Putamen (tissue), 1 donor: ENCODE results near the gene S100A9.
"Not testable (repeated sequence)": the region's sequence is repeated elsewhere in the genome, so short reads cannot be mapped to it uniquely, and the experiment has no call there.

Experiments
- DNase-seq: peaks from one replicate; pipeline ENCODE4 v3.0.0-alpha.2; 2016; ENCODE audit warnings: low spot score

S100A9 gene

DNA sequence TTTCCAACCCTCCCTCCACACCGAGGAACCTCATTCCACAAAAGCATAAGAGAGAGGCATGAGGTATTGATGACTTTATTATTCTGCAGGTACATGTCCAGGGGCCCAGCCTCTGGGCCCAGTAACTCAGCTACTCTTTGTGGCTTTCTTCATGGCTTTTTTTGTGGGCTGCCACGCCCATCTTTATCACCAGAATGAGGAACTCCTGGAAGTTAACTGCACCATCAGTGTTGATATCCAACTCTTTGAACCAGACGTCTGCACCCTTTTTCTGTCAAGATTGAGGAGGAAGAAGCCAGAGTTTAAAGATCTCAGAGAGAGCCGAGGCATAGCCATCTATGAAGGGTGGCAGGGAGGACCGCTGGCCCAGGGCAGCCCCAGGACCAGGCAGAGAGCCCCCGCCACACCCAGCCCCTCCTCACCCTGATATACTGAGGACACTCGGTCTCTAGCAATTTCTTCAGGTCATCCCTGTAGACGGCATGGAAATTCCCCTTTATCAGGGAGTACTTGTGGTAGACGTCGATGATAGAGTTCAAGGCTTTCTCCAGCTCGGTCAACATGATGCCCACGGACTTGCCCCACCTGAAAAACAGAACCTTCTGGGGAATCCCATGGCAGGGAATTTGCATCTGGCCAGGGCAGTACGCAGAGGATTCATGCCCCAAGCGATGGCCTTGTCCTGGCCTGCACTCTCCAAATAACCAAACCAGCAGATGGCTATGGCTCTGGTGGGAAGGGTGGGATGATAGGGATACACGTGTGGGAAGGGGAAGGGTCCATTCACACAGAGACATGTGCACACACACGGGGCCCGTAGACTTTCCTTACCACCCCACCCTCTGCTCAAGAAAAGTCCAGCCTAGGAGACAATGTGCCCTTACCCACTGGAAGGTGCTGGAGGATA lies 32.6 kb downstream of the S100A9 start:
- no peak for DNase-seq

DNA sequence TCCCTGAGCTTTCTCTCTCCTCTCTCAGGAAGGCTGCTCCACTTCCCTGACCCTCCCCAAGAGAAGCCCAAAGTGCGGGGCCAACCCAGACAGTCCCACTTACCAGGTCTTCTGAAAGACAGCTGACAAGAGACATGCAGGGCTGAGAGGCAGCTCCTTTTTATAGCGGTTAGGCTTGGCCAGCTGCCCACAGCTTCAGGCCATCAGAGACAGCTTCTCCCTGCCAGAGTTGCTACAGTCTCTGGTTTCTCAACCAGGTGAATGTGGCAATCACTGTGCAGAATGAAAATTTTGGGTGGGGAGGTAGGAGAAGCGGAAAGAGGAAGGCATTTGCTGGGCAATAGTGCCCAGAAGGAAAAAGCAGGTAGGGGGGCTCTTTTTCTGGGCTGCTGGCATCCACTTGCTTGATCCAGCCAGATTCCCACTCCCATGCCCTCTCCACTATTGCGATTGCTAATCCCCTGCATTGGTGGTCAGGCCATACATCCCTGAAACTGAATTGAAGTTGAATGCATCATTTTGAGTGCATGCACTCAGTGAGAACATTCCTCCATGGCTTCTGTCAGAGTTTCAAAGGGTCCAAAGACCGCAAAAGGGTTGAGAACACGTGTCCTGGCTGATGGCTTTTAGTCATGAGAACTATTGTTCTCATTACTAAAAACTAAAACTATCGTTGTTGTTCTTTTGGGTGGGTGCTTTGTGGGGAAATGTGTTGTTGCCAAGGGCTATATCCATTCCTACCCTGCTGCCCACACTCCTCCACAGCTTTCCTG lies 33.5 kb downstream of the S100A9 start, which contains the start of gene S100A8:
Gene S100A8, minus strand, starts transcription at position 136 of the 773 bp plus-strand sequence. CDS start 538 bp downstream, outside the sequence.
- DNase-seq = no peak

DNA sequence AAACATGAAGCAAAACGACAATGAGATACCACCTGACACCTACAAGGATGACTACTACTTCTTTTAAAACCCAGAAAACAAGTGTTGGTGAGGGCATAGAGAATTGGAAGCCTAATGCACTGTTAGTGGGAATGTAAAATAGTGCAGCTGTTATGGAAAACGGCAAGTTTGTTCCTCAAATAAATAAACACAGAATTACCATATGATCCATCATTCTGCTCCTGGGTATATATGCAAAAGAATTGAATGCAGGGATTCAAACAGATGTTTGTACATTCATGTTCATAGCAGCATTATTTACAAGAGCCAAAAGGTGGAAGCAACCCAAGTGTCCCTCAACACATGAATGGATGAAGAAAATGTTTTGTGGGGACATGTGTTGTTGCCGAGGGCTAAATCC lies 34.6 kb downstream of the S100A9 start:
- no peak for DNase-seq

DNA sequence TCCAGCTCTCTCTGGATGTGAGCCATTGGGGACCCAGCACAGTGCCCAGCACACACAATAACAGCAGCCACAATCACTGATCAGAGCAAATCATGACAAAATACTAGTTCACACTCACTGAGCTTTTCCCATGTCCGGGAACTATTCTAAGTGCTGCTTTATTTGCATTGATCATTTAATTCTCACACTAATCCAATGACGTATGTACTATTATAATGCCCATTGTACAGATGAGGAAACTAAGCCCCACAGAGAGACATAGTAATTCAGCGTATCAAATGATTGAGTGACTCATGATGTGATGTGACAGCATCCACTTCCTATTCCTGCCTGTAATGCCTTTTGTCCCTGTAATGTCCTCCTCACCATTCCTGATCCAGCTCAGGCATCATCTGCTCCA lies 35.2 kb downstream of the S100A9 start:
- no peak for DNase-seq

DNA sequence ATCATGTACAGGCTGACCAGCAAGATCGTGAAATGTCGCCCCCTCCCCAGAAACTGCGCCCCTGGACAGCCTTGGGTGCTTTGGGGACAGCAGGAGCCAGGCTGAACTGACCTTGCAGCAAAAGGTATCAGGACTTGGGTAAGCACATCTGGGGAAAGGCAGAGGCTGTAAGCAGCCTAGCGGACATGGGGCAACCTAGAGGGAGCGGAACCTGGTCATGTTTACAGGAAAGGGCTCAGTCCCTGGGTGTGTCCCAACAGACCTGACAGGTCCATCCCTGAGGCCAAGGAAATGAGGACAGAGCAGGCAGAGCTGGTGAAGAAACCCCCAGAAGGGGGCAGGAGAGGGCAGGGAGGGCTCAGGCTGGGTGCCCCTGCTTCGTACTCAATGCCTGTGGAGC lies 36.3 kb downstream of the S100A9 start:
- no peak for DNase-seq

DNA sequence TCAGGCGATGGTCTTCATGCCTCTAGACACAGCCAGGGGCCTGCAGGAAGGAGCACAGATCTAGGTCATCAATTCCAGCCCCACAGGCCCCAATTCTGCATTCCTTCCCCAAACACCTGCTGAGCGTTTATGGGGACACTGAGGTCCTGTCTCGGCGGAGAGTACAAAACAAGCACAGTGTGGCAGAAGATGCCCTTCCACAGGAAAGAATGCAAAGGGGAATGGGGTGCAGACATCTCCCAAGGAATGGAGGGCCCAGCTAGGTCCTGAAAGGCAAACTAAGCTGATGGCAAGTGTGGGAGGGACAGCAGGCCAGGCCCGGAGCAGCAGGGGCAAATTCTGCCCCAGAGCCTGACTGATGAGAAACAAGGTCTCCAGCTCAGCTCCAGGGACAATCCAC lies 36.7 kb downstream of the S100A9 start:
- DNase-seq = no peak

DNA sequence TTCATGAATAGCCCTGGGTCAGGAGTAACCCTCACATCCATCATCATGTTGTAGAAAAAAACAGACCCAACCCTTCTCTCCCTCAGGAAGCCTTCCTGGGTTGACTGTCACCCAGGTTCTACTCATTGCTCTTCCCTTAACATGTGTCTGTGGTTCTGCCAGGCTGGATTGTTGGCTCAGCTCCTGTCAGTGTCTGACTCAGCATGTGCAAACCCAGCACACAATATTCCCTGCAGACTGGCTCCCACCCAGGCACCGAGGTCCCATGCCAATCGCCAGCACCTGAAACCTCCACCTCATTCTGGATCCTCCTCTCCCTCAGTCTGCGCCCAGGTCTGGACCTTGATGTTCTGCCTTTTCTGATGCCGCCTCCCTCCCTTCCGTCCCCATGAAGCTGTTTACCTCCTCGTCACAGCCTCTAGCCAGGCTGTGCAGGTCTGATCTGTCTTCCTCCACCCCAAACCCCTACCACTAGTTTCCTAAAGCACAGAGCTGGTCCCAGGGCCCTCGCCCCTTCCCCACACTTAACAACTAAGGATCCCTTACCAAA lies 37.6 kb downstream of the S100A9 start:
- no peak for DNase-seq

DNA sequence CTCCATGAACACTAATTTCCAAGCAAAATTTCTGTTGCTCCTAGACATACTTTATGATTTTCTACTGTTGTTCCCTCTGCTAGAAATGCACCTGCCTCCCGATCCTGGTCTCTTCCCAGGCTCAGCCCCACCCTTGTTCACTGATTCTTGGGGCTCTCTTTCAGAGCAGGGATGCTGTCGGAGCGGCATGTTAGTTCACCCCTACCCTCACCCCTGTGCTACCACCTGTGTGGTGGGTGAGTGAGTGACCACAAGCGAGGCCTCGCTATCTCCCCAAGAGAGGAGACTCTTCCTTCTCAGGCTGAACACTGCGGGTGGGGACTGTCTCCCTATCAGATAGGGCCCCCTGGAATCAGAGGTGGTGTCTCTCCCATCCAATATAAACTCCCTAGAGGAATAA lies 38.1 kb downstream of the S100A9 start:
- no peak for DNase-seq

DNA sequence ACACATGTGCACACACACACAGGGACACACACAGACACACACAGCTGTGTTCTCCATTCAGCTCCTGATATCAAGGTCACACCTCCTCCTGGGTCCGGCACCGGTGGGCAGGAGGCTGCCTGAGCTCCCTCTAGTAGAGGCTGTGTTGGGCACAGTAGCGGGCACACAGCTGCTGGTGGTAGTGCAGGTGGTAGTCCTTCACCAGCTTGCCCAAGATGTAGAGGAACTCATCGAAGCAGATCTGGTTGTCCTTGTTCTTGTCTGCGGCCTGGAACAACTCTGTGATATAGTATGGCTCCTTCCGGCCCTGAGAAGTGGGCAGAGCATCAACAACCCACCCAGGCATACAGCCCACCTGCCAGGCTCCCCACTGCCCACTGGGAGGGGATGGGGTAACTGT lies 38.8 kb downstream of the S100A9 start:
- no peak for DNase-seq

DNA sequence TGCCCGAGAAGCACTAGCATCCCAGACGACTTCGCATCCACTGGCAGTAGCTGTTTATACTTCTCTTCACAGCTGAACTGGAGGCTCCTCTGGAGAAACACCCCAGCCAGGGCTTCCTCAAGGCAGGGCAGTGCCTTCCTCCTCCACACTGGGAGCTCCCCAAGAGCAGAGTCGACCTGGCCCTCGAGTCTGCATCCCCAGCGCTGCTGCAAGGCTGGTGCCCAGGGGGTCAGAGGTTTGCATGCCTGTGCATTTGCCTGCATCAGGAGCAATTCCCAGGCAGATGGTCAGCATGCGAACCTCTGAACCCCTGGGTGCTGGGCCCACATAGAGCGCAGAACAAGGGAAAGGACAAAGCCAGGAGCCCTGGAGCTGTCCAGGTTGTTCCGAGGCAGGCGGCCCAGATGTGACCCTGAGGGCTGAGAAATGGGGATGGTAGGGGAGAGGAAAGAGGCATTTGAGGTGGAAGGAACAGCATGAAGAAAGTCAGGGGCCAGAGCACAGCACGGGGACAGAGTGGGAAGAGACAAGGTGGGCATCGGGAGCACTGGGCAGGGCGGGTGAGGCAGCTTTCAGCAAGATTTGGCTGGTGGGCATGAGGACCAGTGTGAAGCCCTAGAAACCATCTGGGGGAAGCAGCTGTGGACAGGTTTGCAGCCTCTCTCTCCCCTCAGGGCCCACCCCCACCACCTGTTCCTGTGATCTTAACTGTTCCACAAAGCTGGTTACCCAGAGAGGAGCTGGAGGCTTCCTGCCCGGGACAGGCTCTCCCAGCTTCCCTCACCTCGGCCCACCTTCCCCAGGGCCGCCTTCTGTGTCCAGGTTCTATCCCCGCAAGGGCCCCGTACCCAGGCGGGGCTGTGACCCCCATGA lies 39.6 kb downstream of the S100A9 start:
- no peak for DNase-seq

DNA sequence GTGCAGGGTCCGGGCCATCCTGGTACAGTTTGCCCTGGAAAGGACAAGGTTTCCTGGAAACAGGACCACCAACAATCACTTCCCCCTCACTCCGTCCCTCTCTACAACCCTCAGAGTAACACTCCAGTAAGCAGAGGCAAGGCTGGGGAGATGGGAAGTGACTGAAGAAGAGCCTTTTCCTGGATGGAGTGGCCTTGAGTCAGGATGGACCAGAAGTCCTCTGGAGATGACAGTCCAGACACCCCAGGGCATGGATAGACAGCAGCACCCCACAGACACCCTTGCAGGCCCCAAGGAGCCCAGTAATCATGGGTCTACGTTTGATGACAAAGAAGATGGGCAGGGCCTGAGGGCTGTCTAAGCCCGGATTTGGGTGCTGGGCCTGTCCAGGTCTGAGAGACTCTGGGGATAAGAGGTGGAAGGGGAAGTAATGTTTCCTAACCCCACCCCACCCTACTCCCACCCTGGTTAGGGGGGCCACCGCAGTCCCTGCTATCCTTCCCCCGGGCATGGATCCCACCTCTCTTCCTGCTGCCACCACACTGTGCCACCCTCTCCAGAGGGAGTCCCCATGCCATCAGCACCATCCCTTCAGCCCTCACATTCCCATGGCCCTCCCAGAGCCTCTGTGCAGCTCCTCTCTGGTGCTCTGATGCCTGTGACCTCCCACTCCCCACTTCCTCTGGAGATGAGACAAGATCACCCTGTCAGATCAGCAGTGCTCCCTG lies 40.4 kb downstream of the S100A9 start:
- DNase-seq = no peak

DNA sequence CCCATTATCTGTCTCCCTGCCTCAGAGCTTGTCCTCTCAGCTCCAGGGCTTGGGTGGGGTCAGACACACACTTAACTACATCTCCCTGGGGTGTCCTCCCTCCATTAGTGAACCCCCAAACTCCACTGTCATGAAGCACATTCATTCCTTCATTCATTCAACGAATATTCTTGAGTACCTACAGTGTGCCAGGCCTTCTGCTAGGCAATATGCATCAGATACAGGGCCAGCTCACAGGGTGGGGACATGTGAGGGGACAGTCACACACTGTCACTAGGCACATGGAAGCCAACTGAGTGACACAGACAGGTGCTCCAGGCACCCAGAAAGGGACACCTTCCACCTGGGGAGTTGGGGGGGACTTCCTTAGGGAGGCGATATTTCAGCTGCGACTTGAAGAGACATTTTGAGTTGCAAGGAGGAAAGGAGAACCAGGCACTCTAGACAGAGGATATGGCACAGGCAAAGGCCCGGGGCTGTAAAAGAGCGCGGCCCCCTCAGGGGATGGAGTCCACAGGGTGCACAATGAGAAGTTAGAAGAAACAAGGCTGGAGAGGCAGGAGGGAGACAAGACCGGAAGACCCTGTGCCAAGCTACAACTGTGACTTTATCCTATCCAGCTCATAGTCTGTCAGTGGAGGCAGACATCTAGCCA lies 41.9 kb downstream of the S100A9 start:
- DNase-seq = no peak

DNA sequence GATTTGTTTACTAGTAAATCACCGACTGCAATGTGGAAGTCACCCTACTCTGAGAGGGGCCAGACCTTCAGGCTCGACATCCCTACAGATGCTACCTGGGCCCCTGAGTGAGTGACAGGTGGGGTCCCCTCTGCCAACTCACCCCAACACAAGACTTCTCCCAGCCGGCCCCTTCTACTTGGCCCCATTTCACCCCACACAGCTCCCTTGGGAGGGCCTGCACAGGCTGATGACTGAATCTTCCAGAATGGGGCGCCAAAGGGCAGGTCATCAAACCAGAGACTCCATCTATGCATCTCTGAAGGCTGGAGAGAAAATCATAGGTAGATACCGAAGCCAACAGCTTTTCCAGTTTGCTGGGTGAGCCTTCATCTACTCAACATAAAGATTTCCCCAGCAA lies 42.6 kb downstream of the S100A9 start:
- no peak for DNase-seq

DNA sequence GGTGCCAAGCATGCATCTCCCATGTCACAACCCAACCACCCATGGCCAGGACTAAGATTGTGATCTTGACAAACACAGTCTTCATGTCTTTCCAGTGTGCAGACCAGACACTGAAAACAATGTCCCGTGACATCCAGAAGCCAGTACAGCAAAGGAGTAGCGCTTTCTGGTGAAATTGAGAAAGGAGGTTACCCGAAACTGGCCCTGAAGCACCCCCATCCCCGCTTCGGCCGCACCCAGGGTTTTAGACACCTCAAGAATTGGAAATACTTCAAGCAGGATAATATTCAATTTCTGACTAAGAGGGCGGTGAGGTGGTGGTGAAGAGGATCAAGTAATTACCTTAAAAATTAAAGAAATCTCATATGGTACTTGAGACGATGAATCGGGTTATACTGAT lies 43.8 kb downstream of the S100A9 start:
- DNase-seq = no peak

DNA sequence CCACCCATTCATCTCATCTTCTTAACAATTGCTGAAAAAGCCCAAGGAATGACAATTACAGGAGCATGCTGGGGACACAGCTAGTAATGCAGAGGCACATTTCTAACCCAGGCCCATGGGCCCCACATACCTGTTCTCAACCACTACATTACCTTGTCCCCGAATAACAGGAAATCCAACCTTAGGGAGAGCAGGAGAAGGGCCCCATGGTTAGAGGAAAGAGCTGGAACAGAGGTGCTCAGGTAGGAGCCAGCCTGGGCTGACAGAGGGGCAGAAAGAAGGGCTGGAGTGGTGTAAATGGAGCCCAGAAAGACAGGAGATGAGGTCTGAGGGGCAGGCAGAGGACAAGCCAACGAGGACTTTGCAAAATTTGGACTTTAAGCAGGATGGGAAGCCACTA lies 44.6 kb downstream of the S100A9 start:
- DNase-seq = no peak

DNA sequence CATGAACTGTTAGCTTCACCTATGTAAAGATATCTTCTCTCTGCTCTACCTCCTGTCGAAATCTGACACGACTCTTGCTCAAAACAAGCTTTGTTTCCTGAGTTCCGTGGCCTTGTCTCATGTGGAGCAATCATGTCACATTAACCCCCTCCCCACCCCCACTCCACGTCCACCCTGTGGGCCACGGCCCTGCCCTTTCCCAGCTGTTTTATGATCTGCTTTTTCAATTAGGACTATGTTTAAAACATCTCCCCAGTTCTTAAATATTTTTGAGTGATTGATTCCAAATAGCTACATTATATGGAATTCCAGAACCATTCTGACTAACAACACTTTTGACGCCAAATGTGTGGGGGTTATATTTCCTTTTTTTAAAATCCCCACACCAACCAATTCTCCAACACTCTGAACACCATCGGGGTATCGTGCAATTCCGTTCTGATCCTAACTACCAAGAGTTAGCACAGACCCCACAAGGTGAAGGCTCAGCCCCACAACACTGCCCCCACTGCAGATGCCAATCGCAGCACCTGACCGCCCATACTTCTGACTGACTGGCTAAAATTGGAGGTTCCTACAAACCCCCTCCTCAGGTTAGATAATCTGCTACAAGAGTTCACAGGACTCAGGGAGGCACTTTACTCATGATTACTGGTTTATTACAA lies 45.9 kb downstream of the S100A9 start:
- no peak for DNase-seq

DNA sequence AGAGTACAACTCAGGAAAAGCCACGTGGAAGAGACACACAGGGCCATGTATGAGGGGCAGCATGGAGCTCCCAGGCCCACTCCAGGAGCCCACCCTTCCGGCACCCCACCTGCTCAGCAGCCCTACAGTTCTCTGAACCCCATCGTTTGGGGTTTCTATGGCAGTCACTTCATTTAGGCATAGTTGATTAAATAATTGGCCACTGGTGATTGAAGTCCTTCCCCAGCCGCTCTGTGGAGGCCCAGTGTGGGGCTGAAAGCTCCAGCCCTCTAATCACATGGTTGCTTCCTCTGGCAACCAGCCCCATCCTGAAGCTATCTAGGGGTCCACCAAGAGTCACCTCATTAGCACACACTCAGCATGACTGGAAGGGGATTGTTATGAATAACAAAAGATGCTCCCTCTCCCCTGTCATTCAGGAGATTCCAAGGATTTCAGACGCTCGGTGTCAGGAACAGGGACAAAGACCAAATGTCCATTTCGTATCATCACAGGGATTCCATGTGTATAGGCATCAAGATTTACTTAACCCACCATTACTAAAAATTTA lies 46.5 kb downstream of the S100A9 start:
- no peak for DNase-seq

DNA sequence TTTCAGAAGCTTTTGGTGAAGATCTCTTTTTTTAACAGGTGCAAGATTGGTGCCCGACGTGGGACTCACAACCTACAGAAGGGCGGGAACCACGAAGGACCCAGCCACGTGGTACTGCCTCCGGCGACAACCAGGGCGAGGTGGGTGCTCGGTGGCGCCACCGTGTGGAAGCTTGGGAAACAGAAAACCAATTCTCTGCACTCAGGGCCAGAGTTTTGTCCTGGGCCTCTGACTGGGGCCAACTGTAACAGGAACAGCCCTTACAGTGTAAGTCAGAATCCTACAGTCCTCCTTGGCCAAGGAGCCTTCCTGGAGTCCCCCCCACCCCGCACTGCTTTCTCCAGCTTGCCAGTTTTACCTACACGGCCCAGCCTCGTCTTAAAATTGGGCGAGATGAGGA lies 47.1 kb downstream of the S100A9 start:
- no peak for DNase-seq

DNA sequence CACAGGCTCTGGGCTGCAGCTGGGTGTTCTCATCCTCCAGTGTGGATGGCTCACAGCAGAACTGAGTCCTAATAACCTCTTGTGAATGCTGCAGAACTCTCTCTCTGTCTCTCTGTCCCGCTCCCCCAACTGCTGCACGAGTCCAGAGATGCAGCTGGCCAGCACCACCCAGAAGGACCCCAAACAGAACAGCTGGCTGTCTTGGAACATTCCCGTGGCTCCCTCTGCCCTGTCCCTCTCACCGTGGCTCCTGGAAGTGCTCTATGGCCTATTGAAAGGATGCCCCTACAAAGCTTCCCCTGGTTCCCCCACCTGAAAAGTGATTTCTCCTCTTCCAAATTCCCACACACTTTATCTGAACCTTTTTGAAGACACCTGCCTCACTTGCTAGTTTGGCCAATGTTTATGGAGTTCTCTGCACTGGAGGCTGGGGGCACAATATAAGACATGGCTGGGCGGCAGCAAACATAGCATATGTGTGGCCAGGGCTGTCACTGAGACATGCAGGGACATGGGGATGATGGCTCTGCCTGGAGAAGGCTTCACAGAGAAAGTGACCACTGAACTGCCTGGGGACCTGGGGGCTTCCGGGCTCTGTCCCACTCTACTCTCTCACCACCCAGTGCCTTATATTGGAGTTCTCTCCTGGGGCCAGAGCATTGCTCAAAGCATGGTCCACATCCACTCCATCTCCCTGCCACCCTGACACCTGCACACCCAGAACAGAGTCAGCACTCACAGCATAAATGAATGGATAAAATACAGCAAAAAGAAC lies 48.4 kb downstream of the S100A9 start:
- DNase-seq = not testable (repeated sequence)
